HG03103 (cell line): ENCODE data around the gene KCNQ1.

Experiments
- ATAC-seq: cut with Tn5 transposase; IDR thresholded peaks from one replicate; pipeline ENCODE4 v1.9.1; 2021; ENCODE audit warnings: low read depth; ENCODE audit not compliant: unreplicated experiment

The KCNQ1 gene

GRCh38 chr11:2781408-2782274 lies 336.8 kb downstream of the KCNQ1 start:
- ATAC-seq = no peak

GRCh38 chr11:2782769-2783168 lies 338.0 kb downstream of the KCNQ1 start:
- no peak for ATAC-seq

DNA sequence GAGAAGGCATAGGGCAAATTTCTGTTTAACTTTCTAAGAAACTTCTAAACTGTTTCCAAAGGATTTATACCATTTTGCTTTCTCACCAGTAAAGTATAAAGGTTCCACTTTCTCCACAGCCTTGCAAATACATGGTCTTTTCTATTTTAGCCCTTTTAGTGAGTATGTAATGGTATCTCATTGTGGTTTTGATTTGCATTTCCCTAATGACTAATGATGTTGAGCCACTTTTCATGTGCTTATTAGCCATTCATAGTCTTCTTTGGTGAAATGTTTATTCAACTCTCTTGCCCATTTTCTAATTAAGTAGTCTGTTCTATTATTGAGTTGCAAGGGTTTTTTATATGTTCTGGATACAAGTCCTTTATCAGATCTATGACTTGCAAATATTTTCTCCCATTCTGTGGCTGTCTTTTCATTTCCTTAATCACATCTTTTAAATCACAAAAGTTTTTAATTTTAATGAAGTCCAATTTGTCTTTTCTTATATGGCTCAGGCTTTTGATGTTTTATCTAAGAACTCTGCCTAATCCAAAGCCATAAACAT lies 338.8 kb downstream of the KCNQ1 start:
- ATAC-seq = no peak

DNA sequence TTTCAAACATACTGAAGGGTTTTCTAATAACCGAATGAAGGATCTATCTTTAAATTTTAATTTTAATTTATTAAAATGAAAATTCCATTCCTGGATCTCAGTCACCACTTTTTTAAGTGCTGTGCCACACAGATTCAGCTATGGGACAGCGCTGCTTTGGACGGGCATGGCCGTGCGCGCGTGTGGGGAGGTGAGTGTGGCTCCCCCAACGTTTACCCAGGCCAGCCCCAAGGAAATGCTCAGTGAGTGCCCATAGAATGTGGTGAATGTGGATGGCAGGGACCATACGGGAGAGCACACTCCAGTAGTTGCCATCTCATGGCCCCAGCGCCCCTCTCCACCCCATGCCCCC lies 343.0 kb downstream of the KCNQ1 start:
- no peak for ATAC-seq

DNA sequence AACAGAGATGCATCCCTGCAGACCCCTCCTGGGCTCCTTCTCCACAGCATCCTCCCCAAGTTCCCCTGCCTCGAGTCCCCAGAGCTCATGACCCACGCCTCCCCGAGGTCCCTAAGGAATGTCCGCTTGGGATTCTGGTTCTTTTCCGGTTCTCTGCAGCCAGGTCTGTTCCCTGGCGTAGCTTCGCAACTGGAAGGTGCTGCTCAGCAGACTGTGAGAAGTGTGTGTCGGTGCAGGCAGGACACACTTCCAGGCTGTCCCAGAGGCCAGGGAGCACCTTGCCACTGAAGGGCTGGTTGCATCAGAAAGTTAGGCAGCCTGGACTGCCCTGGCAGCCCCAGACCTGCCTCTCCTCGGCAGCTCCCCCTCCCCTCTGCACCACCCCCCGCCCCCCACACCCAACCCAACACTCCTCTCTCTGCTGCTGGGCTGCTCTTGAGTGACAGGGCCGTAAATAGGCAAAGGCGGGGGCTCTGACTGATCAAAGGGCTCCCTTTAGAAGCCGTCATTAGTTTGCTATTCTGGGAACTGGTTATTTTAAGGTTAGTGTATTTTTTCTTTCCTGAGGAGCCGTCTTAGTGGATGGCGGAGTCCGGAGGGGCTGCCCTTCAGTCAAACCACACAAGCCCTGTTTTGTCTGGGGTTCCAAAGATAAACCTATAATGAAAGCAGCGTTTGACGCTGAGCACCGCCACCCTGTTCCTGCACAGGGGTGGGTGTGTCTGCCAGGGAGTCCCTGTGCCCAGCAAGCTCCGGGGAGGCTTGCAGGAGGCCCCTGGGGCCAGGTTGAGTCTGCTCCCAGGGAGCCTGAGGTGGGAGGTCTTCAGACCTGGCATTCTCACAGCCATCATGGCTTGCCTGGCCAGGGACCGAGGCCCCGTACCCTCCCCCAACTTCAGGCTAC lies 343.6 kb downstream of the KCNQ1 start:
- ATAC-seq = no peak

DNA sequence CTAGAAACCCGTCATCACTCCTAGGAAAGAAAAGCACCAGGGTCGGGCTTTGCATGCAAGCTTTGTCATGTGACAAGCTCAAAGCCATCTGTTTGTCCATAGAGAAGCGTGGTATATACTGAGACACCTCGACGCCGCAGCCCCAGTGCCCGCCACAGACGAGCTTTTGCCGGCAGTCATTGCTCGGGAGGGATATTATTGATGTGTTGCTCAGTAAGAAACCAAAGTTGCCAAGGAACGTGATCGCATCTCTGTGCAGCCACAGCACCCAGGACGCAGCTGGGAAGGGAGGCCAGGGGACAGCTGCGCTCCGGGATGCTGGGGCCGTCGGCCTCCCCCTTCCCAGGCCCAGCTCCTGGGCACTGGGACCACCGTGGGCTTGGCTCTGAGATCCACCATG lies 344.5 kb downstream of the KCNQ1 start:
- no peak for ATAC-seq

GRCh38 chr11:2789791-2790567 lies 345.2 kb downstream of the KCNQ1 start:
- no peak for ATAC-seq

GRCh38 chr11:2790568-2790921 lies 345.7 kb downstream of the KCNQ1 start:
- no peak for ATAC-seq

GRCh38 chr11:2791139-2791520 lies 346.3 kb downstream of the KCNQ1 start:
- ATAC-seq = no peak

- no peak for ATAC-seq
Measured at GRCh38 chr11:2791521-2792380, 346.9 kb downstream of the KCNQ1 start.

DNA sequence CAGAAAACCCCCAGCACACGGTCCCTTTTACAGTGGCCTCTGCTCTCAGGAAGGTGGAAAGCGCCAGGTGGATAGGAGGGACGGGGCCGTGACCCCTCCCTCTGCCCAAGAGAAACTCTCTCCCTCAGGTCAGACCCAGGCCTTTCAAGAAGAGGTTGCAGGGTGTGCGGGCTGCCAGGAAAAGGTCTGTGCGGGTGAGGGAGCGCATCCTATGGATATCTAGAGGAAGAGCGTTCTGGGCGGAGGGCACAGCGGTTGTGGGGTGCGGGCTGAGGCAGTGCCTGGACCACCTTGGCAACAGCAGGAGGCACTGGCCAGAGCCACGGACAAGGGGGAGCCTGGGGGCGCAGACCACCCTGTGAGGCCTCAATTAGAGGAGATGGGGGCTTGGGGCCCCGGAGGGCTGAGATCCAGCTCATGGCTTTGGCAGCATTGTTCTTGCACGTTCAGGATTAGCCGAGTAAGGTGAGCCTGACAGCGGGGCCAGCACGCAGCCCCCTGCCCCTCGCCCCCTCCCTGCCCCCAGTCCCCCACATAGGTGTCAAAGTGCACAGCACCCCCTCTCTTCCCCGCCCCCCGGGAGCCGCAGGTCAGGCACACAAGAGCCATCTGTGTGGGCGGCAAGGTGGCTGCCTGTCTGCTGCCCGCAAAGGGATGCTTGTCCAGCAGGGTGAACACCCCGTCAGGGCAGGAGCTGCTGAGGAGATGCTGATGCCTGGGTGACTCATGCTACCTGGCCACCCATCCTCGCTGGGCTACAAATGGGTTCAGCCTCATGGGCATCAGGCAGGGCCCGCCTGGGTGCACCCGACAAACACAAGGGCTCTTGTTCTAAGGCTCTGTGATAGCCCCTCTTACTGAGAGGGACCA lies 347.8 kb downstream of the KCNQ1 start:
- ATAC-seq = no peak

- ATAC-seq = no peak
Measured at GRCh38 chr11:2793701-2794045, 348.9 kb downstream of the KCNQ1 start.

DNA sequence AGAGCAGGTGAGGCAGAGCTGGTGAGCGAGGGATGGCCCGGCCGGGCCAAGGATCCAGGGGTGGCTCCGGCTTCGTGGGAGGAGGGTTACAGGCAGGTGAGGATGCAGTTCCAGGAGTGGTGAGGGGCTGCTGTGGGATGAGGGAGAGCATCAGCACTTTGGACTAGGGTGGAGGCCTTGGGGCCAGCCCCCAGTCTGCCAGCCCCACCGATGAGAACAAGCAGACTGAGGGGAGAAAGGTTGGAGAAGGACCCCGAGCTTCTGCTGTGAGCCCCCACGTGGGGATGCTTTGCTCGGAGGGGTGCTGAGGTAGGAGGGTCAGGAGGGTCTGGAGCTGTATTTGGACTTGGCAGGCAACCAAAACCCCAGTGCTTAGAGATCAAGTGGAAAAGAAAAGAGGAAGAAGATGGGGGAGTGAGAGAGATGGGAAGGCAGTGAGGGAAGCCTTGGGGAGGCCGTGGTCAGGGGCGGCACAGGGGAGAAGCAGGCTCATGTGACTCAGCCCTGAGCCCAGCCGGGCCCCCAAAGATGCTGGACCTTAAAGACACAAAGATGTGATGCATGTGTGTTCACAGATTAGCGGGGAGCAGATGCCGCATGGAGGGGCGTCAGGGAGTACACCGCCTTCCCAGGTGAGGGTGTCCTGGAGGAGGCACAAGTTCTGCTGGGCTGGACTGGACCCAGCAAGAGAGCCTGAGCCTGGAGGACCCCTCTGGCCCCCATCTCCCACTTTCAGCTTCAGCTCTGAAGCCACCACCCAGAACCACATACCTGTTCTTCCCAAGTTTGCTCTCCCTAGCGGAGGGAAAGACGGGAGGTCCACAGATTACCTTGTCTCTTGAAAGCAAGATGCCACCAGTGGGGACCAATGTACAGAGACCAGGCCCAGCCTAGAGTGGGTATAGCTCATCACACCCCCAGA lies 349.5 kb downstream of the KCNQ1 start:
- ATAC-seq = no peak

GRCh38 chr11:2794968-2795322 lies 350.1 kb downstream of the KCNQ1 start:
- ATAC-seq = no peak

DNA sequence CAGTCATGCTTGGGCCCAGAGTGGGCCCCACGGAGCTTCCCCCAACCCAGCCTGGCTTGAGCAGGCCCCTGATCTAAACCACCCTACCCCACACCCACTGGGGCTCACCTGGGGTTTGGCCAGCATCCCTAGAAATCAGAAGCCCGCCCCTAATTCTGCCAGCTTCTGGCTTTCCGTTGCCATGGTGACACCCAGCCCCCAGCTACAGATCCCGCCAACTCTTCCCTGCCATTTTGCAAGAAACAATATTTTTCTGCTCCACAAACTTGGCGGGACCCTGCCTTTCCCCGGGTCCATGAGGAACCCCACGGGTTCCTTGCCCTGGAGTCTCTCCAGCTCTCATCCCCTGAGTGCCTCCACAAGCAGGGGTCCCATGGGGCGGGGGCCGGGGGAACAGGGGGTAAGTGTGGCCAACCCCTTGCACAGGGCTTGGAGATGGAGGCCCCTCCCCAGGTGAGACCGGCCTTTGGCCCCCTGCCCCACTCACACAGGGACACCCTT lies 350.7 kb downstream of the KCNQ1 start:
- no peak for ATAC-seq

DNA sequence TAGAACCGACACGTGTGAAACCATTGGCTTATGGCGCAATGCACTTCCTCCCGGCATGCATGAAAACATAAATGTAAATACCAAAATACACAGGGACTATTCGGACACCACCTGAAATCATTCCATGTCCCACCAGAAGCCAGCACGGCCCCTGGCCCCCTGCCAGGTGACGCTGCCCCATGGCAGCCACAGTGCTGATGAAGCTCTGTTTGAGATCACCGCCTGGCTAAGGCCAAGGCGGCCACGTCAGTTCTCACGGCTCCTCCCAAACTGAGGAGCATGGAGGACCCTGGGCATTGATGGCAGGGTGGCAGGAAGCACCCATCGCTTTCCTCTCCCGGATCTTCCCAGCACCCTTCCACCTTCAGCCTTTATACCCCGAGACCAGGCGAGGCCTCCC lies 351.3 kb downstream of the KCNQ1 start:
- ATAC-seq = no peak

DNA sequence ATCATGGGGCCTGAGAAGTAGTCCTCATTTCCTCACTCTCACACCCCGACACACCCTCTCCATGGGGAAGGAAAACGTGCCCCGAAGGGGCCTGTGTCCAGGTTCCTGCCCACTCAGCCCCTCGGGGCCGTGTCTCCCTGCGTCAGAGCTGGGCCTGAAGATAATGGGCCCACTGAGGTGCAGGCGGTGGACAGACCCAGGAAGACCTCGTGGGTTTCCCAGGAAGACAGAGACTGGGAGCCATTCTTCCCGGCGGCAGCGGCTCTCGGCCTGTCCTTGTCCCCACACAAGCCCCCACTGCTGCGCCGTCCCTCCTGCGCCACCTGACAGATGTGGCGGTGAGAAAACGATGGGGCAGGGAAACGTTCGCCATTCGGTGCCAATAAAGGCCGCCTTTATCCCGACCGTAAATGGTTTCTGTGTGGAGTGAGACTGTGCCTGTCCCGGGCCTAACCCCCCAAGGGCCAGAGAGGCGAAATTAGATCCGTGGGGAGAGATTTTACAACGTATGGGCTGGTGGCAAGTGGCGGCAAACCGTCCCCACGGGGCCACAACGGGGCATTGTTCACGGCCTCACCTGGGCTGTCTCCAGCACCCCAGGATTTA lies 351.8 kb downstream of the KCNQ1 start:
- no peak for ATAC-seq
